Smooth muscle cell of the brain vasculature (primary cell): ENCODE measurements around the gene B2M.
"Not testable (repeated sequence)": the region's sequence is repeated elsewhere in the genome, so short reads cannot be mapped to it uniquely, and the experiment has no call there.

ENCODE experiments used
- DNase-seq: peaks from one replicate; pipeline ENCODE4 v3.0.0-alpha.2; 2012; ENCODE audit warnings: low read depth, low spot score

B2M gene

DNA sequence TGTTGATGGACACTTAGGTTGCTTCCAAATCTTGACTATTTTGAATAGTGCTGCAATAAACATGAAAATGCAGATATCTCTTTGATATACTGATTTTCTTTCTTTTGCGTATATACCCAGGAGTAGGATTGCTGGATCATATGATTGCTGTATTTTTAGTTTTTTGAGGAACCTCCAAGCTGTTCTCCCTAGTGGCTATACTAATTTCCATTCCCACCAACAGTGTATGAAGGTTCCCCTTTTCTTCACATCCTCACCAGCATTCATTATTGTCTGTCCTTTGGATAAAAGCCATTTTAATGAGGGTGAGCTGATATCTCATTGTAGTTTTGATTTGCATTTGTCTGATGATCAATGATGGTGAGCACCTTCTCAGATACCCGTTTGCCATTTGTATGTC lies 12.7 kb upstream of the B2M start:
- no peak for DNase-seq

DNA sequence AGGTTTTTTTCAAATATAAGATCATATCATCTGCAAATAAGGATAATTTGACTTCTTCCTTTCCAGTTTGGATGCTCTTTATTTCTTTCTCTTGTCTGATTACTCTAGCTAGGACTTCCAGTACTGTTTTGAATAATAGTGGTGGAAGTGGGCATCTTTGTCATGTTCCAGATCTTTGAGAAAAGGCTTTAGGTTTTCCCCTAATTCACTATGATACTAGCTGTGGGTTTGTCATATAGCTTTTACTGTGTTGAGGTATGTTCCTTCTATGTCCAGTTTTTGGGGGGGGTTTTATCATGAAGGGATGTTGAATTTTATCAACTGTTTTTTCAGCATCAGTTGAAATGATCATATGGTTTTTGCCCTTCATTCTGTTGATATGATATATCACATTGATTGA lies 10.6 kb upstream of the B2M start:
- DNase-seq, result not testable (repeated sequence)

DNA sequence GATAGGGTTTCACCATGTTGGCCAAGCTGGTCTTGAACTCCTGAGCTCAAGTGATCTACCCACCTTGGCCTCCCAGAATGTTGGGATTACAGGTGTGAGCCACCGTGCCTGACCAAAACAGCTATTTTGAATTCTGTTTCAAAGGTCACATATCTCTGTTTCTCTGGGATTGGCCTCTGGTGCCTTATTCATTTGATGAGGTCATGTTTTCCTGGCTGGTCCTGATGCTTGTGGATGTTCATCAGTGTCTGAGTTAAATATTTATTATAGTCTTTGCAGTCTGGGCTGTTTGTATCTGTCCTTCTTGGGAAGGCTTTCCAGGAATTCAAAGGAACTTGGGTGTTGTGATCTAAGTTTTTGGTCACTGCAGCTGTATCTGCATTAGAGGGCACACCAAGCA lies 5.3 kb upstream of the B2M start:
- no peak for DNase-seq

DNA sequence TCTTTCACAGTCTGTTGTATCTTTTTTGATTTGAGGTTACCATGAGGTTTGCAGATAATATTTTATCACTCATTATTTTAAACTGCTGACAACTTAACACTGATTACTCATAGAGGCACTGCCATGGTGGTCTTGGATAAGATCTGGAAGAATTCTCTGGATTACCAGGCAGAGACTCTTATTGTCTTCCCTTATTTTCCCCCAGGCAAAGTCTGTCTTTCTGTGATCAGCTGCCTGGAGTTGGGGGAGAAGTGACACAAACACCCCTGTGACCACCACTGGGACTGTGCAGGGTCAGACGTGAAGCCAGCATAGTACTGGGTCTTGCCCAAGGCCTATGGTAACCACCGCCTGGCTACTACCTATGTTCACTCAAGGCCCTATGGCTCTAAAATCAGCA lies 4.9 kb upstream of the B2M start:
- no peak for DNase-seq

DNA sequence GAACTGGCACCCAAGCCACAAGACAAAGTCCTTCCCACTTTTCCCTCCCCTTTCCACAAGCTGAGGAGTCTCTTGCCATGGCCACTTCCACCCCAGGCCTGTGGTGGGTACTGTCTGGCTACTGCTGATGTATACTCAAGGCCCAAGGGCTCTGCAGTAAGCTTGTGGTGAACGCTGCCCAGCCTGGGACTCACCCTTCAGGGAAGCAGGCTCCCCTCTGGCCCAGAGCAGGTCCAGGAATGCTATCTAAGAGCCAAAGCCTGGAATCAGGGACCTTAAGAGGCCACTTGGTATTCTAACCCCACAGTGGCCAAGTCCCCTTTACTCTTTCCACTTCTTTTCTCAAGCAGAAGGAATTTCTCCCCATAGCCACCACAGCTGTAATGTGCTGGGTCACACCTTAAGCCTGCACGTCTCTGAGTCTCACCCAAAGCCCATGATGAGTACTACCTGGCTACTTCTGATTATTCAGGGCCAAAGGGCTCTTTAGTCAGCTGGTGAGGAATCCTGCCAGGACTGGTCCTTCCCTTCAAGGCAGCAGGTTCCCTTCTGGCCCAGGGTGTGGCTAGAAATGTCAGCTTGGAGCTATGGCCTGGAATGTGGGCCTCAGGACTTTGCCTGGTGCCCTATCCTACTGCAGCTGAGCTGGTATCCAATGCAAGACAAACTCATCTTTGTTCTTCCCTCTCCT lies 4.2 kb upstream of the B2M start:
- no peak for DNase-seq

DNA sequence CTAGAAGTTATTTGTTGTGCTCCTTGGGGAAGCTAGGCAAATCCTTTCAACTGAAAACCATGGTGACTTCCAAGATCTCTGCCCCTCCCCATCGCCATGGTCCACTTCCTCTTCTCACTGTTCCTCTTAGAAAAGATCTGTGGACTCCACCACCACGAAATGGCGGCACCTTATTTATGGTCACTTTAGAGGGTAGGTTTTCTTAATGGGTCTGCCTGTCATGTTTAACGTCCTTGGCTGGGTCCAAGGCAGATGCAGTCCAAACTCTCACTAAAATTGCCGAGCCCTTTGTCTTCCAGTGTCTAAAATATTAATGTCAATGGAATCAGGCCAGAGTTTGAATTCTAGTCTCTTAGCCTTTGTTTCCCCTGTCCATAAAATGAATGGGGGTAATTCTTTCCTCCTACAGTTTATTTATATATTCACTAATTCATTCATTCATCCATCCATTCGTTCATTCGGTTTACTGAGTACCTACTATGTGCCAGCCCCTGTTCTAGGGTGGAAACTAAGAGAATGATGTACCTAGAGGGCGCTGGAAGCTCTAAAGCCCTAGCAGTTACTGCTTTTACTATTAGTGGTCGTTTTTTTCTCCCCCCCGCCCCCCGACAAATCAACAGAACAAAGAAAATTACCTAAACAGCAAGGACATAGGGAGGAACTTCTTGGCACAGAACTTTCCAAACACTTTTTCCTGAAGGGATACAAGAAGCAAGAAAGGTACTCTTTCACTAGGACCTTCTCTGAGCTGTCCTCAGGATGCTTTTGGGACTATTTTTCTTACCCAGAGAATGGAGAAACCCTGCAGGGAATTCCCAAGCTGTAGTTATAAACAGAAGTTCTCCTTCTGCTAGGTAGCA lies 851 bp upstream of the B2M start:
- no peak for DNase-seq

DNA sequence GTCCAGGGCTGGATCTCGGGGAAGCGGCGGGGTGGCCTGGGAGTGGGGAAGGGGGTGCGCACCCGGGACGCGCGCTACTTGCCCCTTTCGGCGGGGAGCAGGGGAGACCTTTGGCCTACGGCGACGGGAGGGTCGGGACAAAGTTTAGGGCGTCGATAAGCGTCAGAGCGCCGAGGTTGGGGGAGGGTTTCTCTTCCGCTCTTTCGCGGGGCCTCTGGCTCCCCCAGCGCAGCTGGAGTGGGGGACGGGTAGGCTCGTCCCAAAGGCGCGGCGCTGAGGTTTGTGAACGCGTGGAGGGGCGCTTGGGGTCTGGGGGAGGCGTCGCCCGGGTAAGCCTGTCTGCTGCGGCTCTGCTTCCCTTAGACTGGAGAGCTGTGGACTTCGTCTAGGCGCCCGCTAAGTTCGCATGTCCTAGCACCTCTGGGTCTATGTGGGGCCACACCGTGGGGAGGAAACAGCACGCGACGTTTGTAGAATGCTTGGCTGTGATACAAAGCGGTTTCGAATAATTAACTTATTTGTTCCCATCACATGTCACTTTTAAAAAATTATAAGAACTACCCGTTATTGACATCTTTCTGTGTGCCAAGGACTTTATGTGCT lies 527 bp downstream of the B2M start:
- no peak for DNase-seq

DNA sequence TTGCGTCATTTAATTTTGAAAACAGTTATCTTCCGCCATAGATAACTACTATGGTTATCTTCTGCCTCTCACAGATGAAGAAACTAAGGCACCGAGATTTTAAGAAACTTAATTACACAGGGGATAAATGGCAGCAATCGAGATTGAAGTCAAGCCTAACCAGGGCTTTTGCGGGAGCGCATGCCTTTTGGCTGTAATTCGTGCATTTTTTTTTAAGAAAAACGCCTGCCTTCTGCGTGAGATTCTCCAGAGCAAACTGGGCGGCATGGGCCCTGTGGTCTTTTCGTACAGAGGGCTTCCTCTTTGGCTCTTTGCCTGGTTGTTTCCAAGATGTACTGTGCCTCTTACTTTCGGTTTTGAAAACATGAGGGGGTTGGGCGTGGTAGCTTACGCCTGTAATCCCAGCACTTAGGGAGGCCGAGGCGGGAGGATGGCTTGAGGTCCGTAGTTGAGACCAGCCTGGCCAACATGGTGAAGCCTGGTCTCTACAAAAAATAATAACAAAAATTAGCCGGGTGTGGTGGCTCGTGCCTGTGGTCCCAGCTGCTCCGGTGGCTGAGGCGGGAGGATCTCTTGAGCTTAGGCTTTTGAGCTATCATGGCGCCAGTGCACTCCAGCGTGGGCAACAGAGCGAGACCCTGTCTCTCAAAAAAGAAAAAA lies 1.2 kb downstream of the B2M start:
- DNase-seq, result peak; percentile 62

DNA sequence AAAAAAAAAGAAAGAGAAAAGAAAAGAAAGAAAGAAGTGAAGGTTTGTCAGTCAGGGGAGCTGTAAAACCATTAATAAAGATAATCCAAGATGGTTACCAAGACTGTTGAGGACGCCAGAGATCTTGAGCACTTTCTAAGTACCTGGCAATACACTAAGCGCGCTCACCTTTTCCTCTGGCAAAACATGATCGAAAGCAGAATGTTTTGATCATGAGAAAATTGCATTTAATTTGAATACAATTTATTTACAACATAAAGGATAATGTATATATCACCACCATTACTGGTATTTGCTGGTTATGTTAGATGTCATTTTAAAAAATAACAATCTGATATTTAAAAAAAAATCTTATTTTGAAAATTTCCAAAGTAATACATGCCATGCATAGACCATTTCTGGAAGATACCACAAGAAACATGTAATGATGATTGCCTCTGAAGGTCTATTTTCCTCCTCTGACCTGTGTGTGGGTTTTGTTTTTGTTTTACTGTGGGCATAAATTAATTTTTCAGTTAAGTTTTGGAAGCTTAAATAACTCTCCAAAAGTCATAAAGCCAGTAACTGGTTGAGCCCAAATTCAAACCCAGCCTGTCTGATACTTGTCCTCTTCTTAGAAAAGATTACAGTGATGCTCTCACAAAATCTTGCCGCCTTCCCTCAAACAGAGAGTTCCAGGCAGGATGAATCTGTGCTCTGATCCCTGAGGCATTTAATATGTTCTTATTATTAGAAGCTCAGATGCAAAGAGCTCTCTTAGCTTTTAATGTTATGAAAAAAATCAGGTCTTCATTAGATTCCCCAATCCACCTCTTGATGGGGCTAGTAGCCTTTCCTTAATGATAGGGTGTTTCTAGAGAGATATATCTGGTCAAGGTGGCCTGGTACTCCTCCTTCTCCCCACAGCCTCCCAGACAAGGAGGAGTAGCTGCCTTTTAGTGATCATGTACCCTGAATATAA lies 2.0 kb downstream of the B2M start:
- DNase-seq, result no peak

DNA sequence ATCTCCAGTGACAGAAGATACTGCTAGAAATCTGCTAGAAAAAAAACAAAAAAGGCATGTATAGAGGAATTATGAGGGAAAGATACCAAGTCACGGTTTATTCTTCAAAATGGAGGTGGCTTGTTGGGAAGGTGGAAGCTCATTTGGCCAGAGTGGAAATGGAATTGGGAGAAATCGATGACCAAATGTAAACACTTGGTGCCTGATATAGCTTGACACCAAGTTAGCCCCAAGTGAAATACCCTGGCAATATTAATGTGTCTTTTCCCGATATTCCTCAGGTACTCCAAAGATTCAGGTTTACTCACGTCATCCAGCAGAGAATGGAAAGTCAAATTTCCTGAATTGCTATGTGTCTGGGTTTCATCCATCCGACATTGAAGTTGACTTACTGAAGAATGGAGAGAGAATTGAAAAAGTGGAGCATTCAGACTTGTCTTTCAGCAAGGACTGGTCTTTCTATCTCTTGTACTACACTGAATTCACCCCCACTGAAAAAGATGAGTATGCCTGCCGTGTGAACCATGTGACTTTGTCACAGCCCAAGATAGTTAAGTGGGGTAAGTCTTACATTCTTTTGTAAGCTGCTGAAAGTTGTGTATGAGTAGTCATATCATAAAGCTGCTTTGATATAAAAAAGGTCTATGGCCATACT lies 4.0 kb downstream of the B2M start:
- no peak for DNase-seq

DNA sequence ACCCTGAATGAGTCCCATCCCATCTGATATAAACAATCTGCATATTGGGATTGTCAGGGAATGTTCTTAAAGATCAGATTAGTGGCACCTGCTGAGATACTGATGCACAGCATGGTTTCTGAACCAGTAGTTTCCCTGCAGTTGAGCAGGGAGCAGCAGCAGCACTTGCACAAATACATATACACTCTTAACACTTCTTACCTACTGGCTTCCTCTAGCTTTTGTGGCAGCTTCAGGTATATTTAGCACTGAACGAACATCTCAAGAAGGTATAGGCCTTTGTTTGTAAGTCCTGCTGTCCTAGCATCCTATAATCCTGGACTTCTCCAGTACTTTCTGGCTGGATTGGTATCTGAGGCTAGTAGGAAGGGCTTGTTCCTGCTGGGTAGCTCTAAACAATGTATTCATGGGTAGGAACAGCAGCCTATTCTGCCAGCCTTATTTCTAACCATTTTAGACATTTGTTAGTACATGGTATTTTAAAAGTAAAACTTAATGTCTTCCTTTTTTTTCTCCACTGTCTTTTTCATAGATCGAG lies 4.5 kb downstream of the B2M start:
- DNase-seq, result no peak

DNA sequence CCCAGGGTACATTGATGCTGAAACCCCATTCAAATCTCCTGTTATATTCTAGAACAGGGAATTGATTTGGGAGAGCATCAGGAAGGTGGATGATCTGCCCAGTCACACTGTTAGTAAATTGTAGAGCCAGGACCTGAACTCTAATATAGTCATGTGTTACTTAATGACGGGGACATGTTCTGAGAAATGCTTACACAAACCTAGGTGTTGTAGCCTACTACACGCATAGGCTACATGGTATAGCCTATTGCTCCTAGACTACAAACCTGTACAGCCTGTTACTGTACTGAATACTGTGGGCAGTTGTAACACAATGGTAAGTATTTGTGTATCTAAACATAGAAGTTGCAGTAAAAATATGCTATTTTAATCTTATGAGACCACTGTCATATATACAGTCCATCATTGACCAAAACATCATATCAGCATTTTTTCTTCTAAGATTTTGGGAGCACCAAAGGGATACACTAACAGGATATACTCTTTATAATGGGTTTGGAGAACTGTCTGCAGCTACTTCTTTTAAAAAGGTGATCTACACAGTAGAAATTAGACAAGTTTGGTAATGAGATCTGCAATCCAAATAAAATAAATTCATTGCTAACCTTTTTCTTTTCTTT lies 5.8 kb downstream of the B2M start:
- no peak for DNase-seq

DNA sequence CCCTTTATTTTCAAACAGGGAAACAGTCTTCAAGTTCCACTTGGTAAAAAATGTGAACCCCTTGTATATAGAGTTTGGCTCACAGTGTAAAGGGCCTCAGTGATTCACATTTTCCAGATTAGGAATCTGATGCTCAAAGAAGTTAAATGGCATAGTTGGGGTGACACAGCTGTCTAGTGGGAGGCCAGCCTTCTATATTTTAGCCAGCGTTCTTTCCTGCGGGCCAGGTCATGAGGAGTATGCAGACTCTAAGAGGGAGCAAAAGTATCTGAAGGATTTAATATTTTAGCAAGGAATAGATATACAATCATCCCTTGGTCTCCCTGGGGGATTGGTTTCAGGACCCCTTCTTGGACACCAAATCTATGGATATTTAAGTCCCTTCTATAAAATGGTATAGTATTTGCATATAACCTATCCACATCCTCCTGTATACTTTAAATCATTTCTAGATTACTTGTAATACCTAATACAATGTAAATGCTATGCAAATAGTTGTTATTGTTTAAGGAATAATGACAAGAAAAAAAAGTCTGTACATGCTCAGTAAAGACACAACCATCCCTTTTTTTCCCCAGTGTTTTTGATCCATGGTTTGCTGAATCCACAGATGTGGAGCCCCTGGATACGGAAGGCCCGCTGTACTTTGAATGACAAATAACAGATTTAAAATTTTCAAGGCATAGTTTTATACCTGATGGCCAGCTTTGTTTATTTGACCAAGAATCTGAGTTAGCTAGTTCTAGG lies 7.0 kb downstream of the B2M start:
- DNase-seq, result no peak

DNA sequence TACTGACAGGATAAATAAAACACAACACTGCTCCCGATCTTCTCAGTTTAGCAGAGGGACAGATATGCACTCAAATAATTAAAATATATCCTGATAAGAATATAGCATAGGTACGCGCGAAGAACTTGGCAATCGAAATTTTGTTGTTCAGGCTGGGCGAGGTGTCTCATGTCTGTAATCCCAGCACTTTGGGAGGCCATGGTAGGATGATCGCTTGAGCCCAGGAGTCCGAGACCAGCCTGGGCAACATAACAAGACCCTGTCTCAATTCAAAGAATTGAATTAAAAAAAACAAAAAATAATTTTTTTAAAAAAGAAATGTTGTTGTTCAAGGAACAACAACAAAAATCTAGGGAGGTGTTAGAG lies 7.6 kb downstream of the B2M start:
- DNase-seq, result no peak

DNA sequence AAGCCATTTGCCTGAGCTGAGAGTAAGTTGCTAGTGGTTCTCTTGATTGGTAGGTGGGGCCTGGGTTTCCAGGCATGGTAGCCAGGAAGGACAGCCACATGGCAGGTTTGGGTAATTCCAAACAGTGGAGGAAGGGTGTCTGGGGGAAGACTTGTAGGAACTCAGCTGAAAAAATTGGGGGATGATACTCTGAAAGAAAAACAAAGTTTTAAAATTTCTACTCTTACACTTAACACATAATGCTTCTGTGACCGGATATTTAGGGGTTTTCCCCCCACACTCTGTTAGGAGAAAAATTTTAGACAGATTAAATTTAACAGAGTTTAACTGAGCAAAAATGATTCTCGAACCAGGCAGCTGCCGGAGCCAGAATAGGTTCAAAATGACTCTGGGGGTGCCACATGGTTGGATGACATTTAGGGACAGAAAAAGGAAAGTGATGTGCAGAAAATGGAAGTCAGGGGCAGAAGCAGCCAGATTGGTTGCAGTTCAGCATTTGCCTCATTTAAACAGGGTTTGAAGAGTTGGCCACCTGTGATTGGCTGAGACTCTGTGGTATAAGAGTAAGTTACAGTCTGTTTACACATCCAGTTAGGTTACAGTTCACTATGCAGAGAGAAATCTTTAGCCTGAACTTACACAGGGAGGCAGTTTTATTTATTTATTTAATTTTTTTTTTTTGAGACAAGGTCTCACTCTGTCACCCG lies 8.1 kb downstream of the B2M start:
- no peak for DNase-seq

DNA sequence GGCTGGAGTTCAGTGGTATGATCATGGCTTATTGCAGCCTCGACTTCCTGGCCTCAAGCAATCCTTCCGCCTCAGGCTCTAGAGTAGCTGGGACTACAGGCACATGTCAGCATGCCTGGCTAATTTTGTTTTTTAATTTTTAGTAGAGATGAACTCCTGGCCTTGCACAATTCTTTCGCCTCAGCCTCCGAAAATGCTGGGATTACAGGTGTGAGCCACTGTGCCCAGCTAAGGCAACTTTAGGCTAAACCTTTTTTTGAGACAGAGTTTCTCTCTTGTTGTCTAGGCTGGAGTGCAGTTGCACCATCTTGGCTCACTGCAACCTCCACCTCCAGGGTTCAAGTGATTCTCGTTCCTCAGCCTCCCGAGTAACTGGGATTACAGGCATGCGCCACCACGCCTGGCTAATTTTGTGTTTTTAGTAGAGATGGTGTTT lies 8.7 kb downstream of the B2M start:
- not testable (repeated sequence) for DNase-seq

DNA sequence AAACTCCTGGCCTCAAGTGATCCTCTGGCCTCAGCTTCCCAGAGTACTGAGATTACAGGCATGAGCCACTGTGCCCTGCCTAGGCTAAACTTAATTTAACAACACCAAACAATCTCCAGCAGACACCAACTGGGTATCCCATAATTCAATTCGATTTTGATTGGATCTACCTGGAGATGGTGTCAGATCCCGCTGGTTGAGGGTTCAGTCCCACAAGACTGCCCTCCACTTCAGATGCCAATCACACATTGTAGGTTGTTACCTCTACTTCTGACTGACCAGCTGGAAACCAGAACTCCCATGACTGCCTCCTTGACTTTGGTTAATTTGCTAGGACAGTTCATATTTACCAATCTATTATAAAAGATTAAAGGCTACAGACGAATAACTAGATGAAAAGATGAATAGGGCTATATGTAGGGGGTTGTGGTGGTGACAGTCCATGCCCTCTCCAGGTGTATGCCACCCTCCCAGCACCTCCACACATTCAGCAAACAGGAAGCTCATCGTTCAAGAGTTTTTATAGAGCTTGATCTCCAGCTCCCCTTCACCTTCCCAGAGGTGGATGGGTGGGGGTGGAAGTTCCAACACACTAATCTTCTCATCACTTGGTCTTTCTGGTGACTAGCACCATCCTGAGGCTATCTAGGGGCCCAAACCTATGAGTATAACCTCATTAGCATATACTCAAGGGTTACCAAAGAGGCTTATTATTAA lies 9.3 kb downstream of the B2M start:
- DNase-seq, result no peak

DNA sequence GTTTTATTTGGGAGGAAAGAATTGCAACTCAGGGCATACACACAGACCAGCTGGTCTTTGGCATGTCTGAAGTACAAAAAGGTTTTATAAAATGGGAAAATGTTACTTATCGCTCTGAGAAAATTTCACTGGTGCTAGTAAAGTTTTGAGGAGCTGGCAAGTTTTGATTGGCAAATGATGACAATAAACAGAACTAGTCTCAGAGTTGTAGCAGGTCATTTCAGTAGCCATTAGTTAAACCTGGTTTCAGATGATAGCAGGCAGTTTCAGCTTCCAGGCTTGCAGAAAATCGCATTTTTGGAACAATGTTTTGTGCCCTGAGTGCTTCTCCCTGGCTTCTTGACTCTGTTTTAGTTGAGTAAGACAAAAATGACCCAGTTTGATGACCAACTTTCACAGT lies 10.7 kb downstream of the B2M start:
- no peak for DNase-seq
